NT2/D1 (cell line): Measurements from ENCODE around the gene HS6ST3.

ENCODE experiments used
- SUZ12 ChIP-seq: IDR thresholded peaks from 2 replicates; pipeline ENCODE4 v1.6.1; 2011; ENCODE audit not compliant: insufficient read length, insufficient read depth; ENCODE audit errors: extremely low read depth
- ZNF274 ChIP-seq: IDR thresholded peaks from 2 replicates; pipeline ENCODE4 v1.6.1; 2011; ENCODE audit warnings: mild to moderate bottlenecking, low read depth, low read length

DNA sequence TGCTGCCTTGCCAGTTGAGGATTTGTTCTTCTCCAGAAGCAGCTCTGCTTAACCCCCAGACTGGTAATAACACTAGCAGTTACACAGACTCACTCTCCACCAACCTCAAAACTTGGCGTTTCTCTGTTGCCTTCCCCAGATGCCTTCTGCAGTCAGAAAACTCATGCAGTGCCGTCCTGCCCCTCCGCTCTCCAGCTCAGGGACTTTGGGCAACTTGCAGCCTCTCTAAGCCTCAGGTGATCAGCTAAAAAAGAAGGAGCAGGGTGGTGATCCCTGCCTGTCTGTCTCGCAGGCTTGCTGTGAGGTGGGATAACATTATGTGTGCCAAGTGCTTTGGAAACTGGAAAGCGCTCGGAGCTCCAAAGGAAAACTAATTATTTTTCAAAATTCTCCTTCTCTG, 391.6 kb downstream of the HS6ST3 start:
- TF ChIP-seq ZNF274 (no peak), SUZ12 (no peak)
